Measurements from ENCODE around the gene GAS2L1. TPM values are rescaled to one million over a fixed set of nuclear protein-coding genes. Genes with fewer than 3 reads are reported as not detected.
A peak's percentile ranks its signal among the peaks of the same experiment; 100 is the strongest.

The GAS2L1 gene
- total RNA-seq, 3 donors from 2014 or later = 12.2 to 19.3 (median 15.7) TPM

DNA sequence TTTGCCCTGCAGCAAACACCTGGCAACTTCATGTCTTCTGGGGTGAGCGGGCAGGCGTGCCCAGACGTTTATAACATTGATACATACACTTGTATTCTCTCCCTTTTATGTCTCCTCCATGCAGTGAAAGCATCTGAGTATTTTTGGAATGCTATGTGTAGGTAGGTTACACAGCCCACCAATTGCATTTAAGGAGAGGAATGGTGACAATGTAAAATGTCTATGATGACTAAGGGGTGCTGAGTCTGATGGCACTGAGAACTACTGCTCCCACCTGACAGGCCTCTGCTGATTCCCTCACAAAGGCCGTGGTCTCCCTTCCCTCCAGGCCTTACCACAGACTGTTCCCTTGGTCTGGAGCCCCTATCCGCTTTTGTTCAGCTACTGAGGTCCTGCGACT lies 31.9 kb downstream of the GAS2L1 start:
- TF ChIP-seq, protein P1, sequence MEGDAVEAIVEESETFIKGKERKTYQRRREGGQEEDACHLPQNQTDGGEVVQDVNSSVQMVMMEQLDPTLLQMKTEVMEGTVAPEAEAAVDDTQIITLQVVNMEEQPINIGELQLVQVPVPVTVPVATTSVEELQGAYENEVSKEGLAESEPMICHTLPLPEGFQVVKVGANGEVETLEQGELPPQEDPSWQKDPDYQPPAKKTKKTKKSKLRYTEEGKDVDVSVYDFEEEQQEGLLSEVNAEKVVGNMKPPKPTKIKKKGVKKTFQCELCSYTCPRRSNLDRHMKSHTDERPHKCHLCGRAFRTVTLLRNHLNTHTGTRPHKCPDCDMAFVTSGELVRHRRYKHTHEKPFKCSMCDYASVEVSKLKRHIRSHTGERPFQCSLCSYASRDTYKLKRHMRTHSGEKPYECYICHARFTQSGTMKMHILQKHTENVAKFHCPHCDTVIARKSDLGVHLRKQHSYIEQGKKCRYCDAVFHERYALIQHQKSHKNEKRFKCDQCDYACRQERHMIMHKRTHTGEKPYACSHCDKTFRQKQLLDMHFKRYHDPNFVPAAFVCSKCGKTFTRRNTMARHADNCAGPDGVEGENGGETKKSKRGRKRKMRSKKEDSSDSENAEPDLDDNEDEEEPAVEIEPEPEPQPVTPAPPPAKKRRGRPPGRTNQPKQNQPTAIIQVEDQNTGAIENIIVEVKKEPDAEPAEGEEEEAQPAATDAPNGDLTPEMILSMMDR (IDR thresholded peaks at IDR 0.05) = no peak
- TF ChIP-seq POLR2AphosphoS5 (IDR thresholded peaks at IDR 0.05) = no peak
- no peak for TF ChIP-seq POLR2A (IDR thresholded peaks at IDR 0.05)
- Histone ChIP-seq H3K36me3 (no peaks in the 10 kb centered on the region), H3K4me3 (no peak overlapping the region), H3K9me3 (no peaks in the 10 kb centered on the region), H3K4me1 (peaks cover 0 to 20% of the 10 kb centered on the region in 2 donors), H3K27ac (peak overlapping the region; percentile 89 to 94), H3K27me3 (no peaks in the 10 kb centered on the region)
- intact Hi-C loops (cut with DNase I; ENCODE audit: low total_unique reads) = no loop called here
- DNase-seq (ENCODE audit: low spot score in 2 of 2) = no peak

DNA sequence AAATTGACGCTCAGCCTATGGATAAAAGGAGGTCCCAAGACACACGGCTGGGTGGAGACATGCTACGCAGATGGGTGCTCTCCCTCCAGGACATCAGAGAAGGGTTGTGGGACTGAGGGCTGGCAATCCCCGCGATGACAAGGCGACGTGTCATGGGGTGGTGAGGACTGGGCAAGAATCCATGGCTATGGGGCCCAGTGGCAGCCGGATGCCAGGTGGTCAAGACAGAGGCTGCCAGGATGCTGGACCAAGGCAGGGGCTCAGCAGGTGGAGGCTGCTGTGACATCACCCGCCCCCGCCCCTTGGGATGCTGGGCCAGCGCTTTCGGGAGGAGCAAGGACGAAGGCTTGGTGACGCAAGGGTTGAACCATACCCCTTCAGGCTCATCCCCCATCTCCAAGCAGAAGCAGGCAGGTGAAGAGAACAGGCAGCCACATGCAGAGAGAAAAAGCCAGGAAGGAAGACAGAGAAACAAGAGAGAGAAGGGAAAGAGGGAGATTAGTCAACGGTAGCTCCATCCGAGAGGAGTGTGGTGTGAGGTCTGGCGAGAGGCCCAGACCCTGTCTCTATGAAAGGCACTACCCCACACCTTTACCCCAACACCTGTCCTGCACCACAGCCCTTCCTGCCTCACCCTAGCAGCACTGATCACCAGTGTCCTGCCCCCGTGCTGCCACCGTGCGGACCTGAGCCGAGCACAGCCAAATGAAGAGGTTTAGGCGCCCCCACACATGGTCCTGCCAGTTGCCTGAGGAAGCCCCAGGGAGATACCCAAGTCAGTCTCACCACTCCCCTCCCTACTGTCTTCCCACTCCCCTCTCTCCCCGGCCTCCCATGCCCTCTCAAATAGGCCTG lies 33.2 kb downstream of the GAS2L1 start:
- no peak for DNase-seq (ENCODE audit: low spot score in 2 of 2)
- Histone ChIP-seq H3K27me3 (no peaks in the 10 kb centered on the region), H3K4me1 (peaks cover 0 to 23% of the 10 kb centered on the region in 2 donors), H3K4me3 (no peak overlapping the region), H3K27ac (peak overlapping the region in 1 of 2 donors; percentile 89), H3K36me3 (no peaks in the 10 kb centered on the region), H3K9me3 (no peaks in the 10 kb centered on the region)
- intact Hi-C loops (cut with DNase I; ENCODE audit: low total_unique reads) = no loop called here
- TF ChIP-seq POLR2A (IDR thresholded peaks at IDR 0.05) = no peak

DNA sequence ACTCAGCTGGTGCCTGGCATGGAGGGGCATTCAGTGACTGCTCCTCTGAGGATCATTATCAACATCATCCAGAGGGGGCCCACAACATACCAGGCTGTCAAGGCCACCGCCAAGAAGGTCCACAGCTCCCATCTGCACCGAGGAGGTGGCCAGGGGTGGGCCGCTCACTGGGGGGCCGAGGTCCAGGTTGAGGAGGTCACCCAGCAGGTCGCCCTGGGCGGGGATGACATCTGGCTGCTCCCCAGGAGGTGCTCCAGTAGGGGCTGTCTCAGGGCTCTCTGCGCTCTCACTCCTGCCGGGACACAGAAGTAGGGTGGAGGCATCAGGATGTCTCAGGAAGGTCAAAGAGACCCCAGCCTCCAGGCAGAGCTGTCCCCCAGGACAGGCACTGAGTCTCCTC lies 34.1 kb downstream of the GAS2L1 start:
- Histone ChIP-seq H3K27me3 (no peaks in the 10 kb centered on the region), H3K9me3 (no peaks in the 10 kb centered on the region), H3K27ac (no peak overlapping the region), H3K4me3 (no peak overlapping the region), H3K4me1 (peaks cover 0 to 23% of the 10 kb centered on the region in 2 donors), H3K36me3 (no peaks in the 10 kb centered on the region)
- intact Hi-C loops (cut with DNase I; ENCODE audit: low total_unique reads) = no loop called here
- no peak for DNase-seq (ENCODE audit: low spot score in 2 of 2)
- TF ChIP-seq POLR2A (IDR thresholded peaks at IDR 0.05) (no peak), POLR2AphosphoS5 (IDR thresholded peaks at IDR 0.05) (no peak)
- TF ChIP-seq, protein P1 (IDR thresholded peaks at IDR 0.05) = no peak

DNA sequence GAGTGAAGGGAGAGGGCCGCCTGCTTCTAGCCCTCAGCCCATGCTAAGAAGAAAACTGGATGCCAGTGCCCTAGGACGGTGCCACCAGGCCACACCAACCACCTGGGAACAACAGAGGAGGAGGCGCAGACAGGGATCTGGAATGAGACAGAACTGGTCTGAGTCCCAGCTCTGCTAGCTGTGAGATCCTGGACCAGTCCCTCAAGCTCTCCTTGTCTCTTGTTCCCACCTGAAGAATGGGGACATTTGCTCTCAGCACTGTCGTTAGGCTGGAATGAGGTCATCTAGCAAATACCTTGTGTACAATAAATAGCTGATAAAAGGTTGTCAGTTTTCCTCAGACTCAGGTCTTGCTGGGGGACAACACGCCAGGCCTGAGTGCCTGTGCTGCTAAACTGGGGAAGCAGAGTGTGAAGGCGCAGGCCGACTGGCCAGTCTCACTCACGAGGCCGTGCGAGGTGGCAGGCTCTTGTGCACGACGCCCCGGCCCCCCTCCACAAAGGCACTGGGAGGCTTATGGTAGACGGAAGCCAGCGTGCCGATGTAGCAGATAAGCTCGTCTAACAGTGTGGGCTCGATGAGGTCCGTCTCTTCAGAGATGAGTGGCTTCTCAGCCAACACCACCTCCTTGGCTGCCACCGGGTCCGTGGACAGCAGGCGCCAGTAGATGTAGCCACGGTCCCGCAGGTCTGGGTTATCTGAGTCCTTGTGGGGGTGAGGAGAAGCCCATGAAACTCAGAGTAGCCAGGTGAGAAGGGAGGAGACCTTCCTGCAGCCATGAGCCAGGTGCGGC lies 34.8 kb downstream of the GAS2L1 start:
- no peaks in the 10 kb centered on the region for H3K36me3 ChIP-seq

DNA sequence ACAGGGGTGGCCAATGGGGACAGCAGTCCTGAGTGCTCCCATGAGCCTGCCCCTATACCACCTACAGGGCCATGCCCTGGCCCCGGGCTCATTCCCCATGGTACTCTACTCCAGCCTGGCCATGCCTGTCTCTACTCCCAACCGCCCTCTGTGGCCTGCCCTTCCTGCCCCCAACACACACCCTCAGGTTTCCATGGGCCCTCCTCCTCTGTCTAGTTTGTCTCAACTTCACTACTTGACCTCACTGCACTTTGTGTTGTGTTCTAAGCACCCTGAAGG lies 35.3 kb downstream of the GAS2L1 start:
- no peaks in the 10 kb centered on the region for H3K27me3 ChIP-seq
- H3K9me3 ChIP-seq = no peaks in the 10 kb centered on the region
- no peaks in the 10 kb centered on the region for H3K36me3 ChIP-seq
- intact Hi-C loops (cut with DNase I; ENCODE audit: low total_unique reads) = no loop called here
- DNase-seq (ENCODE audit: low spot score in 2 of 2) = no peak
- peak overlapping the region; percentile 66 to 70 for H3K27ac ChIP-seq
- no peak overlapping the region for H3K4me3 ChIP-seq
- TF ChIP-seq, protein P1 (IDR thresholded peaks at IDR 0.05) = no peak
- TF ChIP-seq POLR2AphosphoS5 (IDR thresholded peaks at IDR 0.05) = no peak
- no peak for TF ChIP-seq POLR2A (IDR thresholded peaks at IDR 0.05)
- peaks cover 0 to 18% of the 10 kb centered on the region in 2 donors for H3K4me1 ChIP-seq

More for the DNA sequence above, 34.8 kb downstream of the GAS2L1 start:
- H3K4me3 ChIP-seq = no peak overlapping the region
- DNase-seq (ENCODE audit: low spot score in 2 of 2) = no peak
- peaks cover 0 to 22% of the 10 kb centered on the region in 2 donors for H3K4me1 ChIP-seq
- TF ChIP-seq POLR2AphosphoS5 (IDR thresholded peaks at IDR 0.05) (no peak), POLR2A (IDR thresholded peaks at IDR 0.05) (no peak)
- TF ChIP-seq, protein P1 (IDR thresholded peaks at IDR 0.05) = no peak
- peak overlapping the region; percentile 66 to 70 for H3K27ac ChIP-seq
- H3K9me3 ChIP-seq = no peaks in the 10 kb centered on the region
- no peaks in the 10 kb centered on the region for H3K27me3 ChIP-seq
- intact Hi-C loops (cut with DNase I; ENCODE audit: low total_unique reads) = no loop called here
